ENCODE results near the gene CYP4F22. TPM values are rescaled to one million over a fixed set of nuclear protein-coding genes. Genes with fewer than 3 reads are reported as not detected.

Gene CYP4F22
- total RNA-seq, 3 donors from 2014 or later (not counting 1 experiment from before 2014, with no cell fraction given): 2.2 to 3.1 (median 2.6) TPM

GRCh38 chr19:15562145-15562544 lies 53.8 kb downstream of the CYP4F22 start:
- Mint-ChIP-seq H3K9me3 (no peaks in the 10 kb centered on the region), H3K4me1 (no peaks in the 10 kb centered on the region), H3K27ac (no peak overlapping the region), H3K4me3 (no peak overlapping the region), H3K36me3 (no peaks in the 10 kb centered on the region), H3K27me3 (ENCODE audit: low read depth in 2 of 2) (peaks cover 16 to 29% of the 10 kb centered on the region in 2 donors)
- H3K4me3 ChIP-seq (ENCODE audit: low read length): no peak overlapping the region
- no peak for ATAC-seq
- H3K27ac ChIP-seq (ENCODE audit: low read length): no peak overlapping the region
- 93% methylated on average over 4 of the region's 4 CpGs for WGBS (ENCODE audit: insufficient coverage)
- H3K9me3 ChIP-seq (ENCODE audit: control insufficient read depth, insufficient read depth, low read length): no peaks in the 10 kb centered on the region
- no peaks in the 10 kb centered on the region for H3K36me3 ChIP-seq (ENCODE audit: control insufficient read depth, insufficient read depth, low read length)
- no peaks in the 10 kb centered on the region for H3K4me1 ChIP-seq (ENCODE audit: control insufficient read depth, insufficient read depth, low read length)
- intact Hi-C loops (cut with micrococcal nuclease): no loop called here
- H3K27me3 ChIP-seq (ENCODE audit: control insufficient read depth, insufficient read depth, low read length): no peaks in the 10 kb centered on the region
- DNase-seq: no peak
- TF ChIP-seq CTCF (IDR thresholded peaks at IDR 0.05): no peak

- no peak overlapping the region for H3K27ac ChIP-seq (ENCODE audit: low read length)
- H3K4me3 Mint-ChIP-seq: no peak overlapping the region
- no peaks in the 10 kb centered on the region for H3K36me3 Mint-ChIP-seq
- intact Hi-C loops (cut with micrococcal nuclease): no loop called here
- H3K27me3 Mint-ChIP-seq (ENCODE audit: low read depth in 2 of 2): peaks cover 17 to 32% of the 10 kb centered on the region in 2 donors
- no peaks in the 10 kb centered on the region for H3K9me3 Mint-ChIP-seq
- H3K9me3 ChIP-seq (ENCODE audit: control insufficient read depth, insufficient read depth, low read length): no peaks in the 10 kb centered on the region
- H3K4me1 ChIP-seq (ENCODE audit: control insufficient read depth, insufficient read depth, low read length): no peaks in the 10 kb centered on the region
- no peak for ATAC-seq
- 63% methylated on average over 3 of the region's 3 CpGs for WGBS (ENCODE audit: insufficient coverage)
- no peak for DNase-seq
- H3K36me3 ChIP-seq (ENCODE audit: control insufficient read depth, insufficient read depth, low read length): no peaks in the 10 kb centered on the region
- no peaks in the 10 kb centered on the region for H3K4me1 Mint-ChIP-seq
- no peaks in the 10 kb centered on the region for H3K27me3 ChIP-seq (ENCODE audit: control insufficient read depth, insufficient read depth, low read length)
- no peak for TF ChIP-seq CTCF (IDR thresholded peaks at IDR 0.05)
- no peak overlapping the region for H3K27ac Mint-ChIP-seq
- H3K4me3 ChIP-seq (ENCODE audit: low read length): no peak overlapping the region
Measured at GRCh38 chr19:15562861-15563260, 54.5 kb downstream of the CYP4F22 start.

GRCh38 chr19:15563325-15563794 lies 55.0 kb downstream of the CYP4F22 start:
- WGBS (ENCODE audit: insufficient coverage): 26% methylated on average over 3 of the region's 3 CpGs
- H3K4me3 ChIP-seq (ENCODE audit: low read length): no peak overlapping the region
- Mint-ChIP-seq H3K4me1 (no peaks in the 10 kb centered on the region), H3K36me3 (no peaks in the 10 kb centered on the region), H3K27ac (no peak overlapping the region), H3K27me3 (ENCODE audit: low read depth in 2 of 2) (peaks cover 17 to 32% of the 10 kb centered on the region in 2 donors), H3K4me3 (no peak overlapping the region), H3K9me3 (no peaks in the 10 kb centered on the region)
- H3K36me3 ChIP-seq (ENCODE audit: control insufficient read depth, insufficient read depth, low read length): no peaks in the 10 kb centered on the region
- no peaks in the 10 kb centered on the region for H3K9me3 ChIP-seq (ENCODE audit: control insufficient read depth, insufficient read depth, low read length)
- no peaks in the 10 kb centered on the region for H3K27me3 ChIP-seq (ENCODE audit: control insufficient read depth, insufficient read depth, low read length)
- no peaks in the 10 kb centered on the region for H3K4me1 ChIP-seq (ENCODE audit: control insufficient read depth, insufficient read depth, low read length)
- DNase-seq (no peak), ATAC-seq (no peak)
- intact Hi-C loops (cut with micrococcal nuclease): no loop called here
- no peak overlapping the region for H3K27ac ChIP-seq (ENCODE audit: low read length)
- no peak for TF ChIP-seq CTCF (IDR thresholded peaks at IDR 0.05)

- Mint-ChIP-seq H3K4me3 (no peak overlapping the region), H3K36me3 (no peaks in the 10 kb centered on the region), H3K27ac (no peak overlapping the region), H3K27me3 (ENCODE audit: low read depth in 2 of 2) (peaks cover 17 to 33% of the 10 kb centered on the region in 2 donors), H3K4me1 (no peaks in the 10 kb centered on the region), H3K9me3 (no peaks in the 10 kb centered on the region)
- DNase-seq (no peak), ATAC-seq (no peak)
- intact Hi-C loops (cut with micrococcal nuclease): no loop called here
- Histone ChIP-seq H3K9me3 (ENCODE audit: control insufficient read depth, insufficient read depth, low read length) (no peaks in the 10 kb centered on the region), H3K4me3 (ENCODE audit: low read length) (no peak overlapping the region), H3K4me1 (ENCODE audit: control insufficient read depth, insufficient read depth, low read length) (no peaks in the 10 kb centered on the region), H3K27me3 (ENCODE audit: control insufficient read depth, insufficient read depth, low read length) (no peaks in the 10 kb centered on the region), H3K27ac (ENCODE audit: low read length) (no peak overlapping the region), H3K36me3 (ENCODE audit: control insufficient read depth, insufficient read depth, low read length) (no peaks in the 10 kb centered on the region)
- 86% methylated on average over 14 of the region's 14 CpGs for WGBS (ENCODE audit: insufficient coverage)
- TF ChIP-seq CTCF (IDR thresholded peaks at IDR 0.05): no peak
Measured at GRCh38 chr19:15563931-15564330, 55.6 kb downstream of the CYP4F22 start.
